ENCODE data around the gene MORC2.

MORC2 gene

GRCh38 chr22:30949934-30950660 is 18.5 kb downstream of the MORC2 start:
- no peak for DNase-seq (ENCODE audit: low spot score)

DNA sequence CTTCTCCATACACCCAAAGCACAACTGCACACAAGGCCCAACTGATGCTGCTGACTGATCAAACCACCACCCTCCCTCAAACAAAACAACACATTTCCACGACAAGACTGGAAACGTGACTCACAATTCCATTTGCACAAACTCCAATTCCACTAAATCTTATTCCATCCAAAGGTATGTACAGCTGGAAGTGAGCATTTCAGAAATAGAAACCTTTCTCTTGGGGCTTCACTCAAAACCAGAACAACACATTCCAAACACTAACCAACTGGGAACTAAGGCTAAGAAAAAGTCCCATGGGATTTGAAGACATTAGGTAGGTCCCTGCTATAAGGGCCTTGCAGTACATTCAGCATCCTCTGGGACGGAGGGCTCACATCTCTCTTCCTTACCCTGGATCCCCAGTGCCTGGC is 19.6 kb downstream of the MORC2 start:
- DNase-seq (ENCODE audit: low spot score): no peak

DNA sequence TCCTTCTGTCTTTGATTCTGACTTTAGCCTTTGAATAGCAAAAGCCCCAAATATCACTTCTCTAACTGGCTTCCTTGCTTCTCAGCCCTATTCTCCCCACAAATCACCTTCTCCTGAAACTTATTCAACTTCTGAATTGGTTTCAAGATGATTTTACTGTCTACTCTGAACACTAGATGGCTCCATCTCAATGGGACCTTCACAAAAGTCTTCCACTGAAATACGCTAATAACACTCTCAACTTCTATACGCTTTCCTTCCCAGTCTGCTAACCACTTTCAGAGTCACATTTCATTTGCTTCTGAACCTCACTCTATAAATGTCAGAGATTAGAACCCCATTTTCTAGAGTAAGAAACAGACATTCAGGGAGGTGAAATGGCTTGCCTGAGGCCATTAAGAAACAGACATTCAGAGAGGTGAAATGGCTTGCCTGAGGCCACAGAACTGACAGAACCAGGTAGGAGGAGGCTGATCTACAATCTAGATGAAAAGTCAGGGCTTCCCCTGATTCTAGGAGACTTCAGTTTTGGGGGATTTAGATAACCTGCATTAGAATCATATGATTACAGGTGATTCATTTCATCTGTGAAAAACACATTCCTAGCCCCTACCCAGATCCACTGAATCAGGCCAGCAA is 20.6 kb downstream of the MORC2 start:
- peak; percentile 27 for DNase-seq (ENCODE audit: low spot score)

DNA sequence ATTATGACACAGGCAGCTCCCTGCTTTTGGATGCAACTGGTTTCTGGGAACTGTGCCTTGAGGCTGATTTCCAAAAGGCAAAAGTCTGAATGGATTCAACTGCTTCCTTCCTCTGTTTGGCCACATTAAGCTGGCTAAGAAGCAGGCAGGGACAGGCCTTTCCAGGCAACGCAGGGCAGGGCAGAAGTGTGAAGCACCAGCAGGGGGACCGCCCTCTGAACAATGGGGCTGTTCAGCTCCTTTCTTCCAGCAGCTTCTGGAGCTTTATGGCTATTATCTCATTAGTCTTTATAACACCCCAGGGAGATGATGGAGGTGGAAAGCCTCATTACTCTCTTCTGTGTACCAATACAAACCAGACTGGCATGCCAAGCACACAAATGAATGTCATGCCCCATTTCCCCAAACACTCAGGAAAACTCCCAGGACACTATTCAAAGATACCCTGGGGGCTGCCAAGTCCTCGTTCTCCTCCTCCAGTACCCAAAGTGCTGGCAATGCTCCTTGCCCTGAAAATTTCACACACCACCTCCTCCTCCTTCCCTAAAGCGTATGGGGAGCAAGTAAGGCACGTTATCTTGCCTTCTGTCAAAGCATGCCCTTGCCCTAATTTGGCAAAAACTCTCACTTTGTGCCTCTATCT is 21.3 kb downstream of the MORC2 start:
- DNase-seq (ENCODE audit: low spot score): no peak

DNA sequence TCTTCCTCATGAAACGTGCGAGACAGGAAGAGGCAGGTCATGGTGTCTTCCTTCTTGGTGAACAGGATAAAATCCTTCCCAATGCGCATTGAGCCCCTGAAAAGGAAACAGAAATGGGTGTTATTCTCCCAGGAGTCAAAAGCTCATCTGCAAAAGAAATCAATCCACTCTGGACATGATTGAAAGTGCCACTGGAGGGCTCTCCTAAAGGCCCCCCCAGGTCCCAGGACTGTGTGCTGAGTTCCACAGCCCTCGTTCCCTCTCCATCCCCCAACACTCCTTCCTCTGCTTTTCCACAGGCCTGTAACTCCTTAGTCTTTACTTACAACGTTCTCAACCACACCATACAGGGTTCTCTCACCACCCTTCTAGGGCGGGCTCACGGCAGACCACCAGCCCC is 22.2 kb downstream of the MORC2 start:
- DNase-seq (ENCODE audit: low spot score): no peak

DNA sequence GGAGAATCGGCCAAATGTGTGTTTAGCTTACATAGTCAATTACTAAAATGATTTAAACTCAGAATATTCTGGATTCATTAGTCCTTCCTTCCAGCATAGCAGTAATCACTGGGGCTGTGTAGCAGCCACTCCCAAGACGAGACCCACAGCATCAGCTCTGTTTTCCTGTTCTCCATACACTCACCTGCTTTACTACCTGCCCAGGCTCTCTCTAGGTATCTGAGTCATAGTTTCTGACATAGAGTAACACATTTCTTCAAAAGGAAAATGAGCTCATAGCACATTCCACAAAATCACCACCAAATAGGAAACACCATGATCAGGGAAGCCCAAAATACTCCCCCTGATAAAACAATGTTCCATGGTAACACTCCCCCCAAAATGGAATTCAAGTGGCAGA is 22.9 kb downstream of the MORC2 start:
- no peak for DNase-seq (ENCODE audit: low spot score)

DNA sequence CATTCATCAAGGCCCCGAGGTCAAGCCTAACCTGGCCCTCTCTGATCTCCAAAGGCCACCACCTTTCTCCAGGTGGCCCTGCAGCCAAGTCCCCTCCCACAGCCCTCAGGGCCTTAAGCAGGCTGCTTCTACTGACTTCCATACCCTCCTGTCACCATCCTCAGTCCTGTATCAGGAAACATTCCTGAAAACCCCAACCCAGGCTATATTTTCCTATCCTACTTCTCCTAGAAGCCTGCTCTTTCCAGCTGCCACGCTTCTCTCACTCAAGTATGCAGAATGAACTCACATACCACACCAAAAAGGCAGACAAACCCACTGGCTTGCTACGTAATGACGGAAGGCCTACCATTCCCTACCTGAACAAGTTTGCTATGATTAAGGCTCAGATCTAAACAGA is 23.6 kb downstream of the MORC2 start:
- no peak for DNase-seq (ENCODE audit: low spot score)

GRCh38 chr22:30943368-30943767 is 25.2 kb downstream of the MORC2 start:
- no peak for DNase-seq (ENCODE audit: low spot score)

DNA sequence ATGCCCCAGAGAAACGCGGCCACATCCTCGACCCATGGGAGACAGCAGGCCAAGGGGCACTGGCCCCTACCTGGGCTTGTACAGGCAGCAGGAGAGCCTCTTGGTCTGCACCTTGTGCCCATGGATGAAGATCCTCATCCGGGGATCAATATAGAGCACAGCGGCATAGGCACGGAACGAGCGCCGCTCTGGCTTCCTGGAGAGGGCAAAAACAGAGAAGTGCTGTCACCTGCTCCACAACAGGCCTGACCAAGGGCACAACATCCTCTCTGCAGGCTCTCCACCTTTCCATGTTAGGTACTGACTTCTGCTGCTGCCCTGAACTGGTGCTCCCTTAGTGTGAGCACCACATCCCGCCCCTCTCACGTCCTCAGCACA is 27.2 kb downstream of the MORC2 start:
- DNase-seq (ENCODE audit: low spot score): no peak

- DNase-seq (ENCODE audit: low spot score): no peak
Observed at GRCh38 chr22:30940685-30941362, 27.8 kb downstream of the MORC2 start.

- DNase-seq (ENCODE audit: low spot score): no peak
Observed at GRCh38 chr22:30934053-30934452, 34.5 kb downstream of the MORC2 start.

- no peak for DNase-seq (ENCODE audit: low spot score)
Observed at GRCh38 chr22:30933457-30933856, 35.1 kb downstream of the MORC2 start.

GRCh38 chr22:30932661-30933060 is 35.9 kb downstream of the MORC2 start:
- no peak for DNase-seq (ENCODE audit: low spot score)

DNA sequence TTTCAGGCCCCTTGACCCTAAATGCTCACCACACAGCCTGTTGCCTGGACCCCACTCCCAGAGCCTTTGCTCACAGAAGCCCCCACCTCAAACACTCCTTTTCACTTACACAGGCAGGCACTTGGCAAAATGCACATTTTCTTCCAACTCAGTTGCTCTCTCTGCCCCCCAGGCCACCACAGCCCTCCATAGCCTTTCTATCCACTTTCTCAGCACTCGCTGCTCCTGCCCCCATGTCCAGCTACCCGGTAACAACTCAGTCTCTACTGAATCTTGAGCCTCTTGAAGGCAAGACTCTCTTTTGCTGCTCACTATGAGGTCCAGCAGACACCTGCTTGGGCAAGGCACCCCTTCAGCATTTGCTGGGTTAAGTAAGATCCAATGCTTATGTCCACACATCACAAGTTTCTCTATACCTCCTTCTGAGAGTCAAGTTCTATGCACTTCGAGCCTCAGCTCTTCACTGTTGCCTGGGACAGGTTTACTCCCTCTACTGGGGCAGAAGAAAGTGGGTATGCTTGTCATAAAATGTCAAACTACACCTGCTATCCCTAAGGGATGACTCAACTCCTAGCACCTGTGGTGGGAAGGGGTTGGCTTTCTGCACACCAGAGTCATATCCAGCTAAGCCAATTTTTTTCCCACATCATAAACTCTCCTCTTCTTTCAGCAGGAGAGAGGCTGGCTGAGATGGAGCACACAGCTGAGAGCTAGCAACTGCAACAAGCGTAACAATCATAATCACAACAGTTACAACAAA is 36.9 kb downstream of the MORC2 start:
- no peak for DNase-seq (ENCODE audit: low spot score)

GRCh38 chr22:30930228-30930627 is 38.3 kb downstream of the MORC2 start:
- DNase-seq (ENCODE audit: low spot score): no peak

GRCh38 chr22:30928401-30928800 is 40.2 kb downstream of the MORC2 start:
- DNase-seq (ENCODE audit: low spot score): no peak

DNA sequence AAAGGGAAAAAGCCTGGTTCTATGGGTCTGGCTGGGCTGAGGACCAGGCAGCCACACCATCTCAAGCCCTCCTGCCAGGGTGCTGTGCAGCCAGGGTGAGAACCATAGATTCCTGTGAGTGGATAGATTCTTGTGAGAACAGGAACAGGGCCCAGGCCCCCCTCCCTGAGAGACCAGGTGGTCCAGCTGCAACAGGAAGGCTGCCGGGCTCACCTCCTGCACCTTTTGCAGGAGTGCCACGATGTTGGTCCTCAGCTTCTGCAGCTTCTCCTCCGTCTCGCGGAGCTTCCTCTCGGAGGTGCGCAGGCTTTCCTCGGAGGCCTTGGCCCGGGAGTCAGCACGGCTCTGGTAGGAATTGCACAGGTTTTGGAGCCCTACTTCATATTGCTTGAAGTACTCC is 40.8 kb downstream of the MORC2 start:
- no peak for DNase-seq (ENCODE audit: low spot score)

GRCh38 chr22:30926706-30927105 is 41.9 kb downstream of the MORC2 start:
- no peak for DNase-seq (ENCODE audit: low spot score)

DNA sequence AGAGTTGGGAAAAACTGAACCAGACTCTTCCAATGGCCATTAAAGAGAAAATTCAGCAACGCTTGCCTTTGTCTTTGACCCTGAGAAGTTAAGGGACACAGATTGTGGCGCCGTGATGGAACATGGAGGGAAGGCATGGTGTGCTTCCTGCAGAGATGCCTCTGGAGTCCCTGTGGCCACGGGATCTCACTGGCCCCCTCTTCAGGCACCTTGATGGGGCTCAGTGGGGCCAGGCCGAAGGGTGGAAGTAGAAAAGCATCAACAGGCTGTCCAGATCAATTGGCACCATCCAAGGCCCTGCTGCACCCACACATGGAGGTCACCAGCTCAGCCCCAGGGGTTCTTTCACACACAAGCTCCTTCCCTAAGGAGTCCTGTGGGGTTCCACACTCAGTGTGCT is 42.9 kb downstream of the MORC2 start:
- no peak for DNase-seq (ENCODE audit: low spot score)

DNA sequence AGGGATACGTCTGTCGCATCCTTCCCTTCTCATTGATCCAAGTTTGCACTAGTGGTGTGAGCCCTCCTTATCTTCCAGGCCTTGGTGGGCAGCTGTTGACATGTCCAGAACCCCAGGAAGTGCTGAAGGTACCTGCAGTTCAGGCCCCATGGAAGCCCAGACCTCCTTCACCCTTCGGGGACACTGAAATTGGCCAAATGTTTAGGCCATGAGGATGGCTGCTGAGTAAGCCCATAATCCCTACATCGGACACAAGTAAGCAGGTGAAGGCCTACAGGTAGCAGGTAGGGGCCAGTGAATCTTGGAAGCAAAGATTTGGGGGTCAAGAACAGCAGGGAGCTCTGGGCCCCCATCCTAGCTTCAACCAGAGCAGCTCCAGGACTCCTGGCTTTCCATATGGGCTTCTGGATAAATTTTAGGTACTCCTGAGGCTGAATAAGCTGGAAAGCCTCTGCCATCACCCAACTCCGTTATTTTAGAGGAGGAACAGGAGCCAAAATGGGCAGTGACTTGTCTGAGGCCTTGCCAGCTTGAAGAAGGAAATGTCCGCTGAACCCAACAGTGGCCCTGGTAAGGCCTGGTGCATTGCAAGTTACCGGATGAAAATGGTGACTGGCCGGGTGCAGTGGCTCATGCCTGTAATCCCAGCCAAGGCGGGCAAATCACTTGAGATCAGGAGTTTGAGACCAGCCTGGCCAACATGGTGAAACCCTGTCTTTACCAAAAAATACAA is 45.2 kb downstream of the MORC2 start:
- no peak for DNase-seq (ENCODE audit: low spot score)

GRCh38 chr22:30922151-30922611 is 46.4 kb downstream of the MORC2 start:
- no peak for DNase-seq (ENCODE audit: low spot score)
